ENCODE measurements around the gene TNC. TPM values are rescaled to one million over a fixed set of nuclear protein-coding genes. Genes with fewer than 3 reads are reported as not detected.

Gene TNC
- total and polyA plus RNA-seq, 2 of the 4 experiments (the other 2 are of a cell fraction) = 192 to 253 TPM

GRCh38 chr9:114972510-114973136 is 145.3 kb downstream of the TNC start:
- intact Hi-C loops (cut with micrococcal nuclease) = no loop called here
- no peak overlapping the region for H4K5ac ChIP-seq (ENCODE audit: low read depth, low read length)
- H2BK120ac ChIP-seq (ENCODE audit: low read depth, low read length) = no peak overlapping the region
- no peak overlapping the region for H3K18ac ChIP-seq (ENCODE audit: low read depth, low read length)
- no peaks in the 10 kb centered on the region for H3K9me3 ChIP-seq (ENCODE audit: control insufficient read depth, insufficient read depth, low read length)
- no peaks in the 10 kb centered on the region for H3K79me1 ChIP-seq (ENCODE audit: low read depth in 1 of 2, low read length in 2 of 2)
- no peak overlapping the region for H2BK5ac ChIP-seq (ENCODE audit: low read depth, low read length, poor library complexity, severe bottlenecking)
- no peaks in the 10 kb centered on the region for H4K20me1 ChIP-seq (ENCODE audit: insufficient read depth, low read length)
- H4K8ac ChIP-seq (ENCODE audit: low read depth in 2 of 2, low read length in 2 of 2) = no peak overlapping the region
- ChIA-PET POLR2A (ENCODE audit: unreplicated experiment) (no interaction called here), CTCF (interaction anchor here (1.0 kb wide), 1 partner anchor 8 kb away, joined by 3 read pairs; no protein-coding TSS in a partner anchor)
- TF ChIP-seq CEBPB (IDR thresholded peaks at IDR 0.05; ENCODE audit: low read depth, low read length) = no peak
- H2AK9ac ChIP-seq (replicated peaks; ENCODE audit: low read depth, low read length, poor library complexity) = no peak overlapping the region
- H3K27ac ChIP-seq (ENCODE audit: insufficient read depth, low read length) = no peak overlapping the region
- WGBS, 2 experiments (ENCODE audit: extremely low coverage in 2 of 2, insufficient read length in 1 of 2) = no CpG with 5 or more reads among the region's 3 CpGs
- H3K23ac ChIP-seq (ENCODE audit: low read depth, low read length) = no peak overlapping the region
- H3K4me3 ChIP-seq (ENCODE audit: insufficient read depth, low read depth, low read length) = no peak overlapping the region
- H3K9ac ChIP-seq (ENCODE audit: low read depth, low read length) = no peak overlapping the region
- H2BK20ac ChIP-seq (ENCODE audit: low read depth, low read length) = no peak overlapping the region
- no peak overlapping the region for H2AK5ac ChIP-seq (ENCODE audit: low read depth, low read length)
- in situ Hi-C loops (cut with MboI; ENCODE audit: low sequenced_read_pairs) = no loop called here
- H3K4me2 ChIP-seq (ENCODE audit: low read depth, low read length) = no peak overlapping the region
- DNase-seq (no peak), ATAC-seq (ENCODE audit: low read depth) (no peak)
- no peak overlapping the region for H2AFZ ChIP-seq (replicated peaks; ENCODE audit: low read length, poor library complexity)
- no TSS peak for BruUV-seq (replicated peaks)
- no peak overlapping the region for H3K4ac ChIP-seq (ENCODE audit: low read depth, low read length)
- dilution Hi-C loops (cut with HindIII; ENCODE audit: low sequenced_read_pairs, unreplicated experiment) = no loop called here
- H3K27me3 ChIP-seq (ENCODE audit: control insufficient read depth, insufficient read depth, low read length) = peaks cover 12% of the 10 kb centered on the region
- H3K9me1 ChIP-seq (ENCODE audit: insufficient read depth, low read length) = no peaks in the 10 kb centered on the region
- H3K56ac ChIP-seq (ENCODE audit: extremely low read depth, insufficient read depth, low read length) = no peak overlapping the region
- H3K14ac ChIP-seq (replicated peaks; ENCODE audit: low read depth, low read length) = no peak overlapping the region
- no peak overlapping the region for H4K91ac ChIP-seq (ENCODE audit: insufficient read depth, low read depth, low read length)
- H2BK15ac ChIP-seq (ENCODE audit: low read depth, low read length) = no peak overlapping the region
- no peaks in the 10 kb centered on the region for H3K36me3 ChIP-seq (ENCODE audit: control insufficient read depth, insufficient read depth, low read length)
- no peaks in the 10 kb centered on the region for H3K4me1 ChIP-seq (ENCODE audit: control insufficient read depth, insufficient read depth, low read length)

Other genes starting within 250 kb of the TNC start
- not detected in 2 replicates for gene TNFSF8, start 187.6 kb downstream of the TNC start, total RNA-seq (2012; rRNA removed)
- gene TNFSF8, start 187.6 kb downstream of the TNC start, polyA plus RNA-seq (2012; rRNA removed) = not detected in 2 replicates

Measured in IMR-90 (cell line).